Keratinocyte (primary cell): ENCODE measurements around the gene ACER3. TPM values are rescaled to one million over a fixed set of nuclear protein-coding genes. Genes with fewer than 3 reads are reported as not detected.

ENCODE experiments used
- DNase-seq: peaks from one replicate; pipeline ENCODE4 v3.0.0-alpha.2; 2011; ENCODE audit warnings: low read depth, missing footprints, low spot score
- FAIRE-seq: peaks from 2 replicates; lab custom pipeline; 2011; peaks lifted over from hg19 to GRCh38; lab: Jason Lieb, UNC
- H2AFZ ChIP-seq: 2 replicates; pipeline ENCODE4 v1.6.0; 2012; ENCODE audit warnings: low read length, control low read depth, inconsistent platforms; ENCODE audit not compliant: control insufficient read depth
- H3K27ac ChIP-seq: 2 replicates; pipeline ENCODE4 v1.5.1; 2011; ENCODE audit warnings: low read length; ENCODE audit not compliant: control insufficient read depth, insufficient read depth
- H3K27me3 ChIP-seq: 3 replicates; pipeline ENCODE4 v1.6.0; 2011; ENCODE audit warnings: low read length; ENCODE audit not compliant: control insufficient read depth, insufficient read depth; ENCODE audit errors: extremely low read depth
- H3K36me3 ChIP-seq, 2 experiments: 2 replicates in 1 of 2; 3 replicates in 1 of 2; pipeline ENCODE4 v1.5.1; 2011; ENCODE audit warnings: low read length in 2 of 2, mild to moderate bottlenecking in 1 of 2; ENCODE audit not compliant: control insufficient read depth in 2 of 2, insufficient read depth in 2 of 2; ENCODE audit errors: extremely low read depth in 1 of 2
- H3K4me1 ChIP-seq: 3 replicates; pipeline ENCODE4 v1.5.1; 2011; ENCODE audit warnings: low read length; ENCODE audit not compliant: control insufficient read depth, insufficient read depth; ENCODE audit errors: extremely low read depth
- H3K4me2 ChIP-seq: 3 replicates; pipeline ENCODE4 v1.6.0; 2011; ENCODE audit warnings: low read depth, low read length; ENCODE audit not compliant: control insufficient read depth, insufficient read depth; ENCODE audit errors: extremely low read depth
- H3K4me3 ChIP-seq, 3 experiments: fragments of 200-600 bp in 1 of 3; sonication (generic) in 1 of 3; 2 replicates in 2 of 3; 3 replicates in 1 of 3; pipeline ENCODE4 v1.5.1; 2011 to 2016; ENCODE audit warnings: low read length in 3 of 3, mild to moderate bottlenecking in 3 of 3, control low read depth in 2 of 3, inconsistent platforms in 1 of 3, low read depth in 1 of 3, mixed read lengths in 1 of 3, mixed run types in 1 of 3, moderate library complexity in 1 of 3; ENCODE audit not compliant: control insufficient read depth in 2 of 3, insufficient read depth in 2 of 3; ENCODE audit errors: extremely low read depth in 1 of 3
- H3K79me2 ChIP-seq: 2 replicates; pipeline ENCODE4 v1.6.0; 2012; ENCODE audit warnings: low read length; ENCODE audit not compliant: control insufficient read depth, insufficient read depth
- H3K9ac ChIP-seq: 3 replicates; pipeline ENCODE4 v1.6.0; 2011; ENCODE audit warnings: low read length; ENCODE audit not compliant: control insufficient read depth, insufficient read depth; ENCODE audit errors: extremely low read depth
- H3K9me1 ChIP-seq: 3 replicates; pipeline ENCODE4 v1.6.0; 2011; ENCODE audit warnings: low read length; ENCODE audit not compliant: control insufficient read depth, insufficient read depth; ENCODE audit errors: extremely low read depth
- H3K9me3 ChIP-seq: 2 replicates; pipeline ENCODE4 v1.5.1; 2012; ENCODE audit warnings: low read depth, low read length; ENCODE audit not compliant: control insufficient read depth
- H4K20me1 ChIP-seq: 3 replicates; pipeline ENCODE4 v1.6.0; 2011; ENCODE audit warnings: low read length; ENCODE audit not compliant: control insufficient read depth, insufficient read depth; ENCODE audit errors: extremely low read depth
- CTCF ChIP-seq, 3 experiments: IDR thresholded peaks in 1 of 3; conservative IDR thresholded peaks in 1 of 3; optimal IDR thresholded peaks in 1 of 3; 2 replicates in 2 of 3; 3 replicates in 1 of 3; pipeline versions ENCODE3 to v1.5.1; 2011; ENCODE audit warnings: low read length in 3 of 3, mild to moderate bottlenecking in 3 of 3, moderate library complexity in 2 of 3, control low read depth in 1 of 3, inconsistent platforms in 1 of 3; ENCODE audit not compliant: insufficient read depth in 2 of 3; ENCODE audit errors: extremely low read depth in 1 of 3
- EZH2 ChIP-seq: IDR thresholded peaks from one replicate; pipeline ENCODE4 v1.6.1; 2012; ENCODE audit warnings: inconsistent platforms, mild to moderate bottlenecking, low read length, moderate library complexity
- dilution Hi-C: fragments of 300-500 bp; cut with MboI; formaldehyde crosslinking; loops from one replicate; pipeline ENCODE4 v1.7.0; 2020; ENCODE audit warnings: low sequenced_read_pairs; ENCODE audit not compliant: extremely low pct_ligation_motif_present
- polyA plus RNA-seq, 5 experiments: library from polyadenylated mRNA; depleted of rRNA in 3 of 5; stranded (reverse) in 3 of 5; stranded (forward) in 1 of 5; unstranded in 1 of 5; fragments of >200 nt; gene quantifications; 1 replicate in 1 of 5; 2 replicates in 3 of 5; 3 replicates in 1 of 5; pipeline versions ENCODE4 v1.2.1 to v1.2.3, GENCODE V29; 2011 to 2012; ENCODE audit warnings: missing spikeins in 2 of 5, low read depth in 1 of 5, low replicate concordance in 1 of 5

Gene ACER3
- polyA plus RNA-seq, 1 donor (not counting 4 experiments of a cell fraction or from before 2014, with no cell fraction given), result 55.0 TPM

GRCh38 chr11:77029829-77030228, 169.1 kb downstream of the ACER3 start:
- no peak for TF ChIP-seq CTCF (optimal IDR thresholded peaks at IDR 0.05 in 1 of 3, IDR thresholded peaks at IDR 0.05 in 1 of 3, conservative IDR thresholded peaks at IDR 0.05 in 1 of 3; ENCODE audit: extremely low read depth in 1 of 3, insufficient read depth in 2 of 3, low read length in 3 of 3)
- TF ChIP-seq EZH2, result peak; percentile 30
- H3K27me3 ChIP-seq, result peaks cover 20% of the 10 kb centered on the region
- H3K9ac ChIP-seq, result no peak overlapping the region
- H3K79me2 ChIP-seq, result no peaks in the 10 kb centered on the region
- dilution Hi-C loops, result no loop called here
- FAIRE-seq (no peak), DNase-seq (no peak)
- H3K9me1 ChIP-seq, result no peaks in the 10 kb centered on the region
- no peaks in the 10 kb centered on the region for H4K20me1 ChIP-seq
- no peaks in the 10 kb centered on the region for H3K36me3 ChIP-seq
- no peaks in the 10 kb centered on the region for H3K9me3 ChIP-seq
- H3K4me3 ChIP-seq, result no peak overlapping the region
- H3K4me1 ChIP-seq, result no peaks in the 10 kb centered on the region
- no peak overlapping the region for H3K4me2 ChIP-seq
- no peak overlapping the region for H3K27ac ChIP-seq
- no peak overlapping the region for H2AFZ ChIP-seq

GRCh38 chr11:77030834-77031414, 170.2 kb downstream of the ACER3 start:
- dilution Hi-C loops, result no loop called here
- FAIRE-seq, result no peak

More at GRCh38 chr11:77030834-77031414, 170.2 kb downstream of the ACER3 start:
- no peaks in the 10 kb centered on the region for H3K9me1 ChIP-seq
- H3K4me1 ChIP-seq, result peaks cover 7% of the 10 kb centered on the region
- no peak overlapping the region for H3K4me3 ChIP-seq
- no peak overlapping the region for H2AFZ ChIP-seq
- no peak overlapping the region for H3K4me2 ChIP-seq
- no peaks in the 10 kb centered on the region for H3K36me3 ChIP-seq
- H3K9ac ChIP-seq, result no peak overlapping the region
- DNase-seq, result no peak
- H4K20me1 ChIP-seq, result no peaks in the 10 kb centered on the region
- no peaks in the 10 kb centered on the region for H3K79me2 ChIP-seq
- H3K27ac ChIP-seq, result no peak overlapping the region
- TF ChIP-seq EZH2 (no peak), CTCF (optimal IDR thresholded peaks at IDR 0.05 in 1 of 3, IDR thresholded peaks at IDR 0.05 in 1 of 3, conservative IDR thresholded peaks at IDR 0.05 in 1 of 3; ENCODE audit: extremely low read depth in 1 of 3, insufficient read depth in 2 of 3, low read length in 3 of 3) (no peak)
- no peaks in the 10 kb centered on the region for H3K9me3 ChIP-seq
- peaks cover 20% of the 10 kb centered on the region for H3K27me3 ChIP-seq
